ENCODE results near the gene UBE2D1. TPM values are rescaled to one million over a fixed set of nuclear protein-coding genes. Genes with fewer than 3 reads are reported as not detected.

The UBE2D1 gene
- total and polyA plus RNA-seq, 2 of the 4 experiments (the other 2 are of a cell fraction), result 9.1 to 9.7 TPM

DNA sequence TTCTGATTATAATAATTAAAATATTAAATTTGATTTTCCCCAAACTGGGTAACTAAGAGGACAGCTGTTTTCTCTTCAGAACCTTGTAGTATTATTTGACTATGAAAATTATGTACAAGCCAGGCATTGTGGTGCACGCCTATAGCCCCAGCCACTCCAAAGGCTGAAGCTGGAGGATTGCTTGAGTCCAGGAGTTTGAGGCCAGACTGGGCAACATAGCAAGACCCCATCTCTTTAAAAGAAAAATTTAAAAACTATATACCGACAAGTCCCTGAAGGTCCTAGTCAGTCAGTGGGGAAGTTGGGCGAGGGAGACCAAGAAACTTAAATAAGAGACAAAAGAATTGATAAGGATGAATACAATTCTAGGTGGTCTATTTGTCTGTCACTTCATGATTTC is 27.1 kb upstream of the UBE2D1 start:
- TF ChIP-seq RAD21 (IDR thresholded peaks at IDR 0.05; ENCODE audit: low read length) (no peak), USF2 (IDR thresholded peaks at IDR 0.05; ENCODE audit: low read depth, low read length) (no peak), CHD1 (IDR thresholded peaks at IDR 0.05; ENCODE audit: low read depth, low read length) (no peak), MAFK (IDR thresholded peaks at IDR 0.05; ENCODE audit: low read depth, low read length) (no peak), SMC3 (IDR thresholded peaks at IDR 0.05; ENCODE audit: low read depth, low read length) (no peak)
- Histone ChIP-seq H2BK5ac (ENCODE audit: low read depth, low read length, poor library complexity, severe bottlenecking) (no peak overlapping the region), H3K27me3 (ENCODE audit: control insufficient read depth, insufficient read depth, low read length) (peaks cover 5% of the 10 kb centered on the region), H3K9me3 (ENCODE audit: control insufficient read depth, insufficient read depth, low read length) (no peaks in the 10 kb centered on the region), H4K20me1 (ENCODE audit: insufficient read depth, low read length) (no peaks in the 10 kb centered on the region), H3K18ac (ENCODE audit: low read depth, low read length) (no peak overlapping the region), H4K91ac (ENCODE audit: insufficient read depth, low read depth, low read length) (no peak overlapping the region), H2AFZ (replicated peaks; ENCODE audit: low read length, poor library complexity) (no peak overlapping the region), H3K23ac (ENCODE audit: low read depth, low read length) (no peak overlapping the region), H2BK120ac (ENCODE audit: low read depth, low read length) (no peak overlapping the region), H3K56ac (ENCODE audit: extremely low read depth, insufficient read depth, low read length) (no peak overlapping the region), H3K9ac (ENCODE audit: low read depth, low read length) (no peak overlapping the region), H3K14ac (replicated peaks; ENCODE audit: low read depth, low read length) (no peak overlapping the region), H2AK9ac (replicated peaks; ENCODE audit: low read depth, low read length, poor library complexity) (no peak overlapping the region), H3K79me1 (ENCODE audit: low read depth in 1 of 2, low read length in 2 of 2) (no peaks in the 10 kb centered on the region), H3K4me3 (ENCODE audit: insufficient read depth, low read depth, low read length) (no peak overlapping the region), H3K36me3 (ENCODE audit: control insufficient read depth, insufficient read depth, low read length) (no peaks in the 10 kb centered on the region), H3K9me1 (ENCODE audit: insufficient read depth, low read length) (no peaks in the 10 kb centered on the region), H3K27ac (ENCODE audit: insufficient read depth, low read length) (no peak overlapping the region), H2AK5ac (ENCODE audit: low read depth, low read length) (no peak overlapping the region), H4K8ac (ENCODE audit: low read depth in 2 of 2, low read length in 2 of 2) (no peak overlapping the region), H2BK15ac (ENCODE audit: low read depth, low read length) (no peak overlapping the region), H3K4me1 (ENCODE audit: control insufficient read depth, insufficient read depth, low read length) (no peaks in the 10 kb centered on the region), H3K4ac (ENCODE audit: low read depth, low read length) (no peak overlapping the region), H4K5ac (ENCODE audit: low read depth, low read length) (no peak overlapping the region), H3K4me2 (ENCODE audit: low read depth, low read length) (no peak overlapping the region), H2BK20ac (ENCODE audit: low read depth, low read length) (no peak overlapping the region)
- no CpG with 5 or more reads among the region's 3 CpGs for WGBS, 2 experiments (ENCODE audit: extremely low coverage in 2 of 2, insufficient read length in 1 of 2)
- ATAC-seq (ENCODE audit: low read depth) (no peak), DNase-seq (no peak)
- in situ Hi-C loops (cut with MboI; ENCODE audit: low sequenced_read_pairs), result no loop called here
- dilution Hi-C loops (cut with HindIII; ENCODE audit: low sequenced_read_pairs, unreplicated experiment), result loop anchor here (25.0 kb wide), 1 partner anchor 120 kb away; no protein-coding TSS in a partner anchor
- ChIA-PET POLR2A (ENCODE audit: unreplicated experiment) (no interaction called here), CTCF (interaction anchor here (1.0 to 1.5 kb wide), 2 partner anchors 8 to 77 kb away, joined by 3 read pairs; no protein-coding TSS in a partner anchor)
- intact Hi-C loops (cut with micrococcal nuclease), result no loop called here
- no TSS peak for BruUV-seq (replicated peaks)
